Ovary (tissue), 9 donors: Measurements from ENCODE around the gene FAM234A. TPM values are rescaled to one million over a fixed set of nuclear protein-coding genes. Genes with fewer than 3 reads are reported as not detected.

Experiments used
- DNase-seq, 5 donors: peaks; one replicate each; pipeline ENCODE4 v3.0.0-alpha.2; 2019 to 2020
- H3K27ac ChIP-seq, 2 donors: fragments of 200-600 bp; one replicate each; pipeline versions ENCODE4 v1.5.1 to v1.8.0; 2019 to 2022
- H3K27me3 ChIP-seq: fragments of 200-600 bp; one replicate; pipeline ENCODE4 v1.8.0; 2022
- H3K36me3 ChIP-seq: fragments of 200-600 bp; sonication (generic); one replicate; pipeline ENCODE4 v1.5.1; 2019
- H3K4me1 ChIP-seq: one replicate; pipeline ENCODE4 v1.8.1; 2013; ENCODE audit warnings: mild to moderate bottlenecking, moderate library complexity; ENCODE audit not compliant: insufficient read depth
- H3K4me3 ChIP-seq: fragments of 200-600 bp; sonication (generic); one replicate; pipeline ENCODE4 v1.5.1; 2017
- H3K9me3 ChIP-seq, 2 donors: fragments of 200-600 bp in 1 of 2; sonication (generic) in 1 of 2; one replicate each; pipeline versions ENCODE4 v1.5.1 to v1.8.1; 2013 to 2019; ENCODE audit warnings: mild to moderate bottlenecking in 1 of 2, moderate library complexity in 1 of 2
- EP300 ChIP-seq: sonication (generic); formaldehyde crosslinking; IDR thresholded peaks from one replicate; pipeline ENCODE4 v1.6.1; 2017; ENCODE audit warnings: antibody characterized with exemption
- POLR2A ChIP-seq: fragments of 450-650 bp; IDR thresholded peaks from one replicate; pipeline ENCODE4 v1.6.1; 2017; ENCODE audit warnings: antibody characterized with exemption, mild to moderate bottlenecking, moderate library complexity
- WGBS, 3 donors: extraction: QIAGEN DNeasy Blood & Tissue Kit in 1 of 3; methylation state at CpG; one replicate each; pipeline versions ENCODE4 v1.1.5 to v1.1.7; 2013 to 2017; 5-methylcytosine and 5-hydroxymethylcytosine counted together
- intact Hi-C, 4 donors: fragments of 100-400 bp; cut with DNase I; formaldehyde crosslinking; loops; one replicate each; pipeline versions ENCODE4 v1.11.0 to v1.15.1; 2022 to 2023
- polyA plus RNA-seq, 2 donors: library from polyadenylated mRNA; stranded (reverse); fragments of 200-250 nt in 1 of 2; fragments of 350-450 nt in 1 of 2; fragmentation: Illumina TruSeq in 1 of 2; extraction: RNeasy Lipid Tissue Mini Kit (QIAGEN cat#74804) in 1 of 2; gene quantifications; one replicate each; pipeline ENCODE4 v1.2.3, GENCODE V29; 2013 to 2014
- total RNA-seq, 7 donors: library from RNA; depleted of rRNA in 2 of 7; stranded (reverse); fragments of >200 nt in 2 of 7; fragmentation: NEBNext Ultra II Directional in 3 of 7; extraction: Animal tissue kit (Norgen Biotek cat#: 25700) in 3 of 7; gene quantifications; one replicate each; pipeline versions ENCODE4 v1.1.0 to v1.2.4, GENCODE V29; 2016 to 2023
- TF ChIP-seq, protein P1 (sequence below), 3 donors: fragments of 450-650 bp in 2 of 3; fragments of 200-600 bp in 1 of 3; IDR thresholded peaks; one replicate each; pipeline versions ENCODE4 v1.5.1 to v1.8.0; 2016 to 2022; ENCODE audit warnings: antibody characterized with exemption in 3 of 3, mild to moderate bottlenecking in 1 of 3
- donor health status: DM: no; HTN: no; CAD: no; lungs with moderate emphysema.
- donor health status: DM: no; HTN: no; CAD: no.
- donor health status: Bipolar disorder and iron deficiency.
- donor health status: DM: yes; HTN: yes; CAD: no.
- donor health status: DM: no; HTN: no; CAD: no.
- donor health status: DM: yes; HTN: yes; CAD: no.

The FAM234A gene
- total and polyA plus RNA-seq, 9 donors: 20.4 to 61.9 (median 49.2) TPM

DNA sequence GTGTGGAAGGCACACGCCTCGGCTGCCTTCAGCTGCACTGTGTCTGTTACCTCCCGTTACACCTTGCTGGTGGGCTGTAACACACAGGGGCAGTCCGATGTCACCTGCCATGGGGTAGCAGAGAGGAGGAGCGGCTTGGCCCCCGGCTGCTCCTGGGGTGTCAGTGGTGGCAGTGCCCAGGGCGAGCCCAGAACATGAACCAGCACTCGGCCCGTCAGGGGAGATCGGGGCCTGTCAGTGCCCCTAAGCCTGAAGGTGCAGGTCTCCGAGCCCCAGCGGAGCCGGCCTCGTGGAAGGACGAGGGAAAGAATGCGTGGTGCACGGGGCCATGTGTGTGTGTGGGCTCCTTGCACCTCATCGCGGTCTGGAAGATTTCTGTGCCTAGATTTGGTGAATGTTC is 25.7 kb downstream of the FAM234A start:
- H3K36me3 ChIP-seq: no peaks in the 10 kb centered on the region

DNA sequence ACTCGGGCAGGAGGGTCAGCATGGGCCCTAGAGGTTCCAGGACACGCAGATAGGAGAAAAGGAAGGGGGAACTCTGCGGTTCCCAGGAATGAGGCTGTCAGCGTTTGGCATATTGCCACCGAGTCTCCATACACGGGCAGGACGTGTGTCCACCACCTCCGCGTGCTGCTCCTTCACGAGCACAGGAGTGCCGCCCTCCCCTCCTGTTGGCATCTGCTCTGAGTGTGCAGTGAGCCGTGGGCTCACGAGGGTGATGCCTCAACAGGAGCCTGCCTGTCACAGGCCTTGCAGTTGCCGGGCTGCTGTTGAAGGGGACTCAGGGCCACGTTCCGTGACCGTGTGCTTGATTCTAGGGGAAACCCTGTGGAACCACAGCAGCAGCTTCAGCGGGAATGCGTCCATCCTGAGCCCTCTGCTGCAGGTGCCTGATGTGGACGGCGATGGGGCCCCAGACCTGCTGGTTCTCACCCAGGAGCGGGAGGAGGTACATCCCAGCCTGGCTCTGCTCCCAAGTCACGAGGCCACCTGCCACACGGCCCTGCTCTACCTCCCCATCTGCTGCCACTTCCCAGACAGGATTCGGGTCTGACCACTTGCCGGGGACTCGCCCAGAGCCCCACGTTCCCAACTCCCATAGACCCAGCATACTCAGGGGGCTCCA is 26.5 kb downstream of the FAM234A start:
- intact Hi-C loops: no loop called here
- TF ChIP-seq POLR2A: no peak
- TF ChIP-seq EP300: no peak
- Histone ChIP-seq H3K27me3 (no peaks in the 10 kb centered on the region), H3K36me3 (no peaks in the 10 kb centered on the region), H3K4me3 (no peak overlapping the region), H3K27ac (no peak overlapping the region), H3K4me1 (peaks cover 7% of the 10 kb centered on the region), H3K9me3 (no peaks in the 10 kb centered on the region)
- DNase-seq: no peak
- WGBS, 3 donors: 86 to 89% (median 86%) methylated on average over 27 to 28 of the region's 28 CpGs

More for the DNA sequence above, 25.7 kb downstream of the FAM234A start:
- WGBS, 3 donors: 93 to 95% (median 93%) methylated on average over 19 of the region's 19 CpGs
- no peaks in the 10 kb centered on the region for H3K4me1 ChIP-seq
- no peaks in the 10 kb centered on the region for H3K27me3 ChIP-seq
- H3K4me3 ChIP-seq: no peak overlapping the region
- TF ChIP-seq, protein P1, sequence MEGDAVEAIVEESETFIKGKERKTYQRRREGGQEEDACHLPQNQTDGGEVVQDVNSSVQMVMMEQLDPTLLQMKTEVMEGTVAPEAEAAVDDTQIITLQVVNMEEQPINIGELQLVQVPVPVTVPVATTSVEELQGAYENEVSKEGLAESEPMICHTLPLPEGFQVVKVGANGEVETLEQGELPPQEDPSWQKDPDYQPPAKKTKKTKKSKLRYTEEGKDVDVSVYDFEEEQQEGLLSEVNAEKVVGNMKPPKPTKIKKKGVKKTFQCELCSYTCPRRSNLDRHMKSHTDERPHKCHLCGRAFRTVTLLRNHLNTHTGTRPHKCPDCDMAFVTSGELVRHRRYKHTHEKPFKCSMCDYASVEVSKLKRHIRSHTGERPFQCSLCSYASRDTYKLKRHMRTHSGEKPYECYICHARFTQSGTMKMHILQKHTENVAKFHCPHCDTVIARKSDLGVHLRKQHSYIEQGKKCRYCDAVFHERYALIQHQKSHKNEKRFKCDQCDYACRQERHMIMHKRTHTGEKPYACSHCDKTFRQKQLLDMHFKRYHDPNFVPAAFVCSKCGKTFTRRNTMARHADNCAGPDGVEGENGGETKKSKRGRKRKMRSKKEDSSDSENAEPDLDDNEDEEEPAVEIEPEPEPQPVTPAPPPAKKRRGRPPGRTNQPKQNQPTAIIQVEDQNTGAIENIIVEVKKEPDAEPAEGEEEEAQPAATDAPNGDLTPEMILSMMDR (IDR thresholded peaks at IDR 0.05): no peak
- no peak for TF ChIP-seq POLR2A
- no peak for TF ChIP-seq EP300
- no peak overlapping the region for H3K27ac ChIP-seq
- DNase-seq: no peak
- intact Hi-C loops: no loop called here
- no peaks in the 10 kb centered on the region for H3K9me3 ChIP-seq

- no peak overlapping the region for H3K27ac ChIP-seq
- no peaks in the 10 kb centered on the region for H3K9me3 ChIP-seq
- no peak for DNase-seq
- 92 to 95% (median 93%) methylated on average over 29 of the region's 29 CpGs for WGBS, 3 donors
- TF ChIP-seq POLR2A (no peak), EP300 (no peak)
- TF ChIP-seq, protein P1 (IDR thresholded peaks at IDR 0.05): no peak
- no peaks in the 10 kb centered on the region for H3K36me3 ChIP-seq
- no peaks in the 10 kb centered on the region for H3K27me3 ChIP-seq
- H3K4me1 ChIP-seq: peaks cover 8% of the 10 kb centered on the region
- H3K4me3 ChIP-seq: no peak overlapping the region
- intact Hi-C loops: no loop called here
These were observed 27.6 kb downstream of the FAM234A start for GRCh38 chr16:262121-262745.

- intact Hi-C loops: no loop called here
- TF ChIP-seq POLR2A: no peak
- no peak for TF ChIP-seq EP300
- TF ChIP-seq, protein P1 (IDR thresholded peaks at IDR 0.05): no peak
- Histone ChIP-seq H3K4me3 (no peak overlapping the region), H3K4me1 (peaks cover 8% of the 10 kb centered on the region), H3K36me3 (no peaks in the 10 kb centered on the region), H3K27me3 (no peaks in the 10 kb centered on the region), H3K27ac (no peak overlapping the region), H3K9me3 (no peaks in the 10 kb centered on the region)
- WGBS, 3 donors: 89 to 93% (median 92%) methylated on average over 33 to 35 of the region's 35 CpGs
- DNase-seq: no peak
These were observed 28.7 kb downstream of the FAM234A start for GRCh38 chr16:263182-263774.

DNA sequence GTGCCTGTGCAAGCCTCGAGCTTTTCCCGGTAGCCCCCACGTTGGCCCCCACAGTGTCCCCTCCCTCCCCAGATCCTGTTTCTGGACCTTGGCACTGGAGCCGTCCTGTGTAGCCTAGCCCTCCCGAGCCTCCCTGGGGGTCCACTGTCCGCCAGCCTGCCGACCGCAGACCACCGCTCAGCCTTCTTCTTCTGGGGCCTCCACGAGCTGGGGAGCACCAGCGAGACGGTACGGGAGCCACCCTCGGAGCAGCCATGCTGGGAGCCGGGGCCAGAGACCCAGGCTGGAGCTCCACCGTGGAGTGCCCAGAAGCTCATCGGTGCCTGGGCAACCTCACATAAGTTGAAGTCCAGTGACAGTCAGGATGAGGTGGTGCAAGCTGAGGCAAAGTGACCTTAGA is 29.3 kb downstream of the FAM234A start:
- Histone ChIP-seq H3K36me3 (no peaks in the 10 kb centered on the region), H3K4me1 (peaks cover 8% of the 10 kb centered on the region), H3K27me3 (no peaks in the 10 kb centered on the region), H3K4me3 (no peak overlapping the region), H3K27ac (no peak overlapping the region), H3K9me3 (no peaks in the 10 kb centered on the region)
- TF ChIP-seq POLR2A (no peak), EP300 (no peak)
- 88 to 94% (median 91%) methylated on average over 17 of the region's 17 CpGs for WGBS, 3 donors
- intact Hi-C loops: no loop called here
- no peak for DNase-seq
